Embryonic facial prominence (tissue), 1 donor: ENCODE results near the gene ARFIP2.

ENCODE experiments used
- DNase-seq: peaks from one replicate; pipeline ENCODE4 v3.0.0-alpha.2; 2016; ENCODE audit errors: extremely low spot score

The ARFIP2 gene

DNA sequence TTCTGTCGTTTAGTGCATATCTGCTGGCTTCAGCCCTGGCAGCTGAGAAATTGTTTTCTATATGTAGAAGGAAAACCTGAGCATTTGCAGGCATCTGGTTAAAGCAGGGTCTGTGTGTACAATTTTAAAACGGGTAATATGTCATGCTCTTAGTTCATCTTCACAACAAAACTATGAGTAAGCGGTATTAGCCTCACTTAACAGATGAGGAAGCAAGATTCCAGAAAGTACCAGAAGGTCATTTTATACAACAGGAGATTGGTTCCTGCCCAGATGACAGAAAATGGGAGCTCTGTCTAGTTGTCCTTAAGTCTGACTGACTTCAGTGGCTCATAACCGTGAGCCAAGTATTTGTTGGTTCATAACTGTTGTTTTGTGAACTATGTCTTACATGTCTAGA lies 1.3 kb upstream of the ARFIP2 start:
- DNase-seq: no peak

DNA sequence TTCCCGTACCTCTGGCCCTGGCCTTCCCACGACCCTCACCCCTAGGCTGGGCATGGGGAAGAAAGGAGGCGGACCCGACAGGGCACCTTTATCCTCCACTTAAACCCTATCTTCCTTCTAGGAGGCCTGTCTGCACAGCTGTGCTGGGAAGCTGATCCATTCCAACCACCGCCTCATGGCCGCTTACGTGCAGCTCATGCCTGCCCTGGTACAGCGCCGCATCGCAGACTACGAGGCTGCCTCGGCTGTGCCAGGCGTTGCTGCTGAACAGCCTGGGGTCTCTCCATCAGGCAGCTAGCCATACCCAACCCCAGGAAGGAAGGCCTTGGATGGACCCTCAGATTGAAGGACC lies 769 bp upstream of the ARFIP2 start:
- no peak for DNase-seq

DNA sequence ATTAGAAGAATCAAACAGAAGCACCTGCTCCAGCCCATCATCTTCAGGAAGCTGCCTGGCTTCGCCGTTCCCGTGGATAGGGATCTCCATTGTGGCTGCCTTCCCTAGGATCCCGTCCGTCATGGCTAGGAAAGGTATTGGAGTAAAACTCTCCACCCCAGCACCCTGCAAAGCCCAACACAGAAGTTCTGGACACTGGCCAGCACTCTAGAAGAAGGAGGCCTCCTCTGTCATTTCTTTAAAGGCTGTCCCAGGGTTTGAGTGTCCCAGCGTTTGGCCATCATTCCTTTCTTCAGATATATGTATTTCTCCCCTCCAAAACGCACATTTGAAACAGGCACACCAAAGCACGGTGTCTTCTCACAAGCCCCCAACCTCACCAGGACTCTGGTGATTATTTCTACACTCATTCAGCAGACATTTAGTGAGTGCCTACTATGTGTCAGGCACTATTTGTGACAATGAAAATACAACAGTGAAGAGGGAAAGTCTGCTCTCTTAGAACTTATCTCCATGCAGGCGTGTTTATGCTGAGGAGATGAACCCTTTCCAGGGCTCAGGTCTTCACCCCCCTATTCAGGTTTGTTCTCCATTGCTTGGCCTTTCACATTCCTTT lies 724 bp downstream of the ARFIP2 start:
- no peak for DNase-seq

DNA sequence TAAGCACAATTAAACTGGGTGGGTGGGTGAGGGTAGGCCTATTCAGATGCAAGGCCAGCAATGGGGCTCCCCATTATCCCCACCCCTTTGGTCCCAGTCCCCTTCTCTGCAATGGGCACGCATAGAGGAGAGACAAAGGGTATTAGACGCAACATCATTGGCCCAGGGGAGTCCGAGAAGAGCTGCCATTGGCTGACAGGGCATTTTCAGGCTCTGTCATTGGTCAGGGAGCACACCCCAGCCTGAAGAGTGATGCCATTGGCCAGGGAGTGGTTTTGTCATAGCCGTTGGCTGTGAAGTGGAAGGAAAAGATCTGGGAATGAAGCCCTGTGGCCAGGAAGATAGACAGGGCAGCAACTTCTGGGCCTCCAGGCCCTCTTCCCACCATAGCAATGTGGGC lies 4.6 kb downstream of the ARFIP2 start:
- DNase-seq: no peak

DNA sequence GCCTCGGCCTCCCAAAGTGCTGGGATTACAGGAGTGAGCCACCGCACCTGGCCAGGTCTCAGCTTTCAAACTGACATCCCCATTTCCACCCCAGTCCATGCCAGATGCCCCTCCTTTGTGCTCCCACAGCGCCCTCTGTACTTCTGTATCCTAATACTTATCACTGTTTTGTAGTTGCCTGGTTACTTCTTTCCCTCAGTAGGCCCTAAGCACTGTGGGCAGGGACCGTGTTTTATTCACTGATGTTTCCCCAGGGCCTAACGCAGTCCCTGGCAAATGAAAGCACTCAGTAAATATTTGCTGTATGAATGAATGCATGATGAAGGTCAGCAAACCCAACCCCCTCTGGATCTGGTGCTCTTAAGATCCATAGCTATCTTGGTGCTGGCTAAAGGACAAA lies 5.2 kb downstream of the ARFIP2 start:
- DNase-seq: no peak

DNA sequence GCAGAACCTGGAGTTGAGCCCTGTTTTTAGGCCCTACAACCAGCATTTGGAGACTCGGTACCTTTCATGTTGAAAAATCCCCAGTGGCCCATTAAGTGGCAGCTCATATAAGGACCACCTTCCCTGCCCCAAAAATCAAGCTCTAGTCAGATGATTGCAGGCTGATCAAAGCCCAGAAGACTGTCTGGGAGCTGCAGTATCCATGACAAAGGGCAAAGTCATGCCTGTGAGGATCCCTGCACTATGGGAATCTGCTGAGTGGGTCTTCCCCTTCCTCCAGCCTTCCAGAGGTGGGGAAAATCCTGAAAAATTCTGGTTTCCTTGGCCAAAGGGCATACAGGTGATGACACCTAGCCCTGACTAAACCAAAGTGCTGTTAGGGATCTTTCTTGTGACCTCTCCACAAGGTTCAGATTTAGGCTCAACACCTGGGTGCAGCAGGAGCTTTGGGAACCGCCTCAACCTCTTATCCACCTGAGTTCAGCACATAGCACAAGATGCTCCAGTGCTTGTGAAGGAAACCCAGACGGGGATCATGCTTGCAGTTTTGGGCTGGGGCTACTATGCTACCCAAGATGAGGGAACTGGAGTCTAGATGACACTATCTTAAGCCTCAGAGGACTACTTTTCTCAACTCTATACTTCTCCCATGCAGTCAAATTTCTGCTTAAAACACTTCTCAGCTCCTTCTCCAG lies 6.2 kb downstream of the ARFIP2 start:
- DNase-seq: no peak

DNA sequence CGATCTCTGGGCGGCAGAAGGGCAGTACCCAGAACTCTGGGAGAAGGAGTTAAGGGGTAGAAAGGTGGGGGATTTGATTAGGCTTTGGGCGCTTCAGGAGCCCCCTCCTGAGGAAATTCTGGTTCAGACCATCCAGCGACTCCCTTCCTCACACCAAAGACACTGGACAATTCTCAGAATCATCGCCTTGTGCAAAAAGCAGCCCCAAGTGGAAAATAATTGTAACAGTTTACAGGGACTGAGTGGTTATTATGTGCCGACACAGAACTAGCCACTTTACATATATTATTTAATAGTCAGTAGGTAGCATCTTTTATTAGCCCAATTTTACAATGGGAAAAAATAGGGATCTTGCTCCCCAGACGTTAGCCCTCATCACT lies 6.7 kb downstream of the ARFIP2 start:
- no peak for DNase-seq

DNA sequence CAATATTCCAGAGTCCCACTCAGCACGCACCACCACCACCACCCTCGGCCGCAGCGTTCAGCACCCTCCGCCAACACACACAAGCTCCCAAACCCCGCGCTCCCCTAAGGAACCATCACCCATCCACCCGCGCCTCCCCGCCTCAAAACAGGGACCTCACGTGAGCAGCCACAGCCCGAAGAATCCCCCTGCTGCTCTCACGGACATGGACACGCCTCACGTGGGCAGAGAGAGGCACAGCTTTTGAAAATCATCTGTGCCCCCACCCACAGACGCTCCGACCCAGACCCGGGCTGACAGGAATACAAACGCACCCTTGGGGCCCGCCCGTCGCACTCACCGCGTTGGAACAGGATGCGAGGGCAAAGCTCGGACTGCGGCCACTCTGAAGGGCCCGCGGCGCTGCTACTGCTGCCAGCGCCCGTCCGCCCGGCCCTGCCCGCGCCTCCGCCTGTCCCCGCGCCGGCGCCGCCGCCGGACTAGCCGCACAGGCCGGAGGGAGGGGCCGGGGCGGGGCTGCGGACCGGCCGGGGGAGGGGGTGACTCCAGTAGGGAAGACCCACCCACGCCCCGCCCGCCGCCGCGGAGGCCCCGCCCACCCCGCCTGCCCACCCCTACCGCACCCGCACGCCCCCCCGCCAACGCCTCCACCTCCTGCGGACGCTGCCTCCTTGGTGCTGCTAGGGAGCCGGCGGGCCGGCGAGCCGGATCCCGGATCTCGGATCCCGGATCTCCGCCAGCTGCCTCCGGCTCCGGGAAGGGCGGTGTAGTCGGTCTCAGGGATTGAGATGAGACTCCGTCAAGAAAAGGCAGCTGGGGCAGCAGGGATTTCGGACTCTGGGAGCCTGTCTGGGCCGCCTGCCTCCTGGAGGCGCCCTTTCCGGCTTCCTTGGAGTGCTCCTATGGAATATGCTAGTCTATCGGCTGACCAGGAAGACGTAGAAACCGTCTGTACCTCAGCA lies 7.4 kb downstream of the ARFIP2 start, which contains the start of gene TRIM3:
Gene TRIM3 (minus strand): TSS at position 491 of the 962 bp plus-strand sequence. CDS start 8,246 bp downstream, outside the sequence.
- DNase-seq: peak; percentile 59

DNA sequence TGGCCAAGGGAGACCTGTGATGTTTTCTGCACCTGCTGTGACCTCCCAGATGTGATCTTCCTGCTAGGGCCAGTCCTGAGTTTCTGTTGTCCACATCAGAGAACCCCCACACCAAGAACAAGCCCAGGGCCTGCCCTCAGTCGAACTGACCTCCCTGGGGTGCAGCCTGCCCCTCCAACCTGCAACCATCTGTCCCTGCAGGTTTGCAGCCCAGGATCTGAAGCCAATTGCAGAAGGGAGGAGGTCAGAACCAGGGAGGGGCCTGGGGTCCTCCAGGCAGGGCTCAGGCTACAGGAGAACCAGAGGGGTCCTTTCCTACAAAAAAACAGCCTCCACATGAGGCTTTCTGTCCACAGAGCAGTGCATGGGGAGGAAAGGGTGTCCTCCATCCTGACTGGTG lies 8.2 kb downstream of the ARFIP2 start:
- no peak for DNase-seq

DNA sequence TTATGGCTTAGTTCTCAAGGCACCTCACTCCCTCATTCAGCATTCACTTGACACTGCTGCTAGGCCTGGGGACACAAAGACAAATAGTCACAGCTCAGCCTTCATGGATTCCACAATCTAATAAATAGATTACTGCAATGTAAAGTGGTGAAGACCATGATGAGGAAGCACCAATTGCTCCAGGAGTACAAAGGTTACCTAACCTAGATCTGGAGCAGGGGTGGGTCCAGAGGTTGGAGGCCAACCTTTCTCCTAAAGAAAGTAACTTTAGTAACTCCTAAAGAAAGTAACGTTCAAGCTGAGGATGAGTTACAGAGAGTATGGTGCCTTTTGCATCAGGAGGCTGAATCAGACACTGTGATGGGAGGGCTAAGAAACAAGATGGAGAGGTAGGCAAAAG lies 11.5 kb downstream of the ARFIP2 start:
- DNase-seq: no peak

DNA sequence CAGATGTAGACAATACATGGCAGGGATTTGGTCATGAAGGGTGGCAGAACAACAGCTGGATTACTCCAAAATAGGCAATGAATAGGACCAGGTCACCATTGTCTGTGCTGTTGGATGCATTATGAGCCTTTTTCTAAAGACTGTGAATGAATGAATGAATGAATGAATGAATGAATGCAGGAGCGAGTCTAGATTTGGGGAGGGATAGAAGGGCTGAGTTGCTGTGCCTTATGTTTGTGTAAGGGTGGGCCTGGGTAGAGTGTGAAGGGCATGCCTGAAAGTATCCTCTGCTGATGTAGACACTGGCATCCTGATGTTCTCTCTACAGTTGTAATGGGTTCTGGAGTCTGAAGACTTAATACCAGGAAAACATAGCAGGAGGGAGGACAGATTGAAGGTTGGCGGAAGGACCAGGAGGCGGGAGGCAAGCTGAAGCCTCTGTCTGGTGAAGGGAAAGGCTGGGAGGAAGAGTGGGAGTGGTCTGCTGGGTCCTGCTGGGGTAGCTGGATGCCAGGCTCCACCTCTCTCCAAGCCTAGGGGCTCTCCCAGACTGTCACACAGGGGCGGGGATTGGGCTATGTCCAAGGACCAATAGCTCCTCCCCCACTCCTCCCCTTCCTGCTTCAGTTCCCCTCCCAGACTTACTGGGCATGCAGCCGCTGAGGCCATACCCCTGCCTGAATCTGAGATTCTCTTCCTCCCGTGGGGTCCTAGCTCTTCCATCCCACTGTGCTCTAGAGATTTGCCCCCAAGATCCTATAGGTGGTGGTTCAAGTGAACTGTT lies 12.2 kb downstream of the ARFIP2 start:
- DNase-seq: peak; percentile 53

DNA sequence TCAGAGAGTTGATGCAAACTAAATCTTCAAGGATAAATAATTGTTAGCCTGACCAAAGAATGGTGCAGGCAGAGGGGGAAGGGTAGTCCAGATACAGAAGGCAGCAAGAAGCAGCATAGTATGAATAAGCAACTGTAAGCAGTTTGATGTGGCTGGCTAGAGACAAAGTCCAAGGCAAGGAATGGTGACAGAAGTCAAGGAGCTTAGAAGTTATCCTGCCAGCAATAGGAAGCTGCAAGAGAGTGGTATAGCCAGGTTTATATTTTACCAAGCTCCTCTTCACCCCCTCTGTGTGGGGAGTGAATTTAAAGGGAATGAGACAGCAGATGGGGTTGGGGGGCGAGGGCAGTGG lies 22.1 kb downstream of the ARFIP2 start:
- no peak for DNase-seq

DNA sequence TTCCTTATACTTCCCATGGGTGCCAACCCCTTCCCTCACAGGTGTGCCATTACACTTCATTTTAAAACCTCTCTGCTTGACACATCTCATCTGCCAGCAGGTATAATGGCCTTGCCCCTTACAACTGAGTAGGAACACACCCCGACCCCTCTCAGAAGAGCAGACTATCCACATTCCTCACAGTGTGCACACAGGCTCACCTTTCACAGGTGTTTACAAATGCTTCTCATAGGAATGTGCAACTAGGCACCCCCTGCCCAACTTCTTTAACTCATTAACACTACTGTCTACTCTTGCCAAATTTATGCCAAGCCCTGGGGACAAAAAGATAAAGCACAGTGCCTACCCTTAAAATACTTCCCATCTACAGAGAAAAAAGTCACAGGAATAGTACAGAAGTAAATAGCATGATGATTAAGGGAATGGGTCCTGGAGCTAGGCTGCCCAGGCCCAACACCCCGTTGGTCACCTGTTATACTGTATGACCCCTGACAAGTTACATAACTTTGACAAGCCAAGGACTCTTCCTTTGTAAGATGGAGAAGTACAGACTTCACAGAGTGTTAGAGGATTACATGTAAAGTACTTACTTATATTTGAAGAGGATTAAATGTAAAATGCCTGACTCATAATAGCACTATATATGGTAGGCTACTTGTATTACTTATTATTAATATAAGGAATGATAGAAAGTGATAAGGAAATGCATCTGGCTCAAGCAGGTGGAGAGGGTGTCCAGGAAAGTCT lies 22.6 kb downstream of the ARFIP2 start:
- DNase-seq: no peak

DNA sequence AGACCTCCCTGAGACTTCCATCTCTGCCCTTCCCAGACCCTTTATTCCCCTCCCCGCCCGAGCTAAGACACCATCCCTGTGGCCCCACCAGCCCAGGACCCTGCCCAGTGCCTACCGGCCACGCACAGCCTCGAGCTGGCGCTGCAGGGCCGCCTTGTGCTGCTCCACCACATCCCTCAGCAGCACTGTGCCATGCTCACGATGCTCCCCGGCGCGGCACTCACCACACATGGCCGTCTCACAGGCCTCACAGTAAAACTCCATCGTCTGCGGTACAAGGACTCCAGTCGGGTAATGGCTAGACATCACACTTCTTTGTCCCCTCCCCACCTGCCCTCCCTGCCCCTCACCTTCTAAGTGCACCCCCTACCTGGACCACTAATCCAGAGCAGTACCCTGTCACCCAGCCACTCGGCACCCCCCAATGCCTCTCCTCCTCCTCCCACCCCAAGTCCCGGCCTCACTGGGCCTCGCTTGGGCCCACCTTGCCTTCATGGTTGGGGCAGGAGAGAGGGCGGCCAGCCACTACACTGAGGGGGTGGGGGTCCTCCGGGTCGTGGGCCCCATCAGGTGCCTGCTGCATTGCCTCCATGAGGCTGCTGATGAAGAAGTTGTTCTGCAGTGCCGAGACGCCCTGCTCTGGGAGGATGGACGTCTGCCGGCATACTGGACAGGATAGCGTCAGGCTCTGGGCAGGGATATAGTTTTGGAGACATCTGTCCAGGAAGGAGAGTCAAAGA lies 23.4 kb downstream of the ARFIP2 start:
- DNase-seq: no peak

DNA sequence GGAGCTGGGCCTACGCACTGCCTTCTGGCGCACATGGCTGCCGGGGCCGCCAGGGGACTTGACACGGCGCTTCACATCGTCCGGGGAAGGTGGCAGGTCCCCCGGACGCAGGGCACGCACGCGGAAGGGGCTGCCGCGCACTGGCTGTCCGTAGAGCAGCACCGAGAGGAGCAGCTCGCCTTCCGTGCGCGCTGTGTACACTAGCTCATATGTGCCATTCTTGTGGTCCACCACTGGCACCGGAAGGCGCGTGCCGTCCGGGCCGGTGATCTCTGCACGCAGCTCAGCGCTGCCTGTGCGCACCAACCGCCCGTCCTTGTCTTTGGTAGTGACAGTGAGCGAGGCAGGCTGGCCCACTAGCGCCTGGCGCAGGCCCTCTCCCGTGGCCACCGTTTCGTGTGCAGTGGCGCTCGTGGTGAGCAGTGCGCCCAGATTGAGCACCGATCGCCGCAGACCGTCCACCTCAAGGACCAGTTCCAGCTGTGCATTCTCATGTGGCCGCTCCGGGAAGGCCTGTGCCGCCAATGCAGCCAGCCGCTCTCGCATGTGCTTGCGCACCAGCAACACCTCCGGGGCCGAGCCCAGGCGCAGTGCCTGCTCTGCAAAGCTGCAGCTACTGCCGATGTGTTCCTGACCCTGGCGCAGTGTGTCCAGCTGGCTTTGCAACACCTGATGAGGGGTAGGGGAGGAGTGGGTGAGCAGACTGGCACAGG lies 24.6 kb downstream of the ARFIP2 start:
- no peak for DNase-seq

DNA sequence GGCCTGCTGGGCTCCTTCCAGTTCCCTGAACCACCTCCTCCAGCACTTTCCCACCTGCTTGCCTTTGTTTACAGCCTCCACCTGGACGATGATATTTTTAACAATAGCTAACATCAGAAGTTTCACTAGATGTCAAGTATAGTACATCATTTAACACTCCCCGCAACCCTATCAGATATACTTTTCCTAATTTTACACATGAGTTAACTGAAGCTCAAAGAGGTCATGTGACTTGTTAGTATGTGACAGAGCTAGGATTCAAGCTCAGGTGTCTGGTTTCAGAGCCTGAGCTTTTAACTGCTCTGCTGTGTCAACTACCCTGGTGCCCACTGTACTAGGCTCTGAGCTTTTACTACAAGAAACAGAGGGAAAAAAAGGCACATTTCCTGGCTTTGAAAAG lies 26.1 kb downstream of the ARFIP2 start:
- DNase-seq: no peak

DNA sequence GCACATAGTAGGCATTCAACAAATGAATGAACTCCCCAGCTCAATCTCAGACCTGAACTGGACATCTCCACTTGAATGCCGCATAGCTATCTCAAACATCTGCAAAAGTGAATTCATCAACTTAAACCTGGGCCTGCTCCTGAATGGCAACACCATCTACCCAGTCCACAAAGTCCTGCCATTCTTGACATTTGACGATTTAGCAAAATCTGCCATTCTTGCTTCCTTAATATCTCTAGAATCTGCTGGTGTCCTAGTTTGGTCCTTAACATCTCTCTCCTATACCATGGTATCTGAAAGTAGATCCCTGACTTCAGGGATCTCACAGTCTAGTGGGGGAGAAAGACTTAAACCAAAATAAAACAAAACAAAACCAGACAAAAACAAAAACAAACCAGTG lies 28.0 kb downstream of the ARFIP2 start:
- no peak for DNase-seq

DNA sequence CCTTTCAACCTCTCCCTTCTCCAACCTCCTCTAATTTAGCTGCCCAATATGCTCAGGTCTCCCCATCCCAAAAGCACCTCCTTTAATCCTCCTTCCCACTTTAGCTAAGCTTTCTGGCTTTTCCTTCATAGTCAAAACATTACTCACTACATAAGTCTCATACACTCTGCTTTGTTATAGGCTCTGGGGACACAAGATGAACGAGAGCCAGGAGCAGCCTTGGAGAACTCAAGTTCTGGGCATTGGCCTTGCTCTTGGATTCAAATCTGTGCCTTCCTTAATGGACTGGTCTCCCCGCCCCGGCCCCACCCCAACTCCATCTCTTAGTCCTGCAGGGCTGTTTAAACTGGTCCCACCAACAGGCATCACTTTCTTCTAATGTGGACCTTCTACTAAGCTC lies 28.9 kb downstream of the ARFIP2 start:
- no peak for DNase-seq

DNA sequence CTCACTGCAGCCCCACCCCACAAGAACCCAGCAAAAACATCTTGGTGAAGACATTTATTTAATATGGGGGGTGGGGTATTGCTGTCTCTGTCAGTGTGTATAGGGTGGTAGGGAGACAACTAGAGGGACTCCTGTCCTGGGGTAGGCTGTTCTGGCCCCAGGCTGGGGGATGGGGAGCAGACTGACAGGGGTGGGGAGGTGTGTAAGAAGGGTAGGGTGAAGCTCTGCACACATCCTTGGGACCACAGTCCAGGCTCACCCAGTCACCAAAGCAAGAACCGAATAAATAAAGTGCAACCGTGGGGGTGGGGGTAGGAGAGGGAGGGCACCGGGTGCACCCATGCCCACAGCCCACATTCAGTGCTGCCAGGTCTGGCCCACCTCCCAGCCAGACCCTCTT lies 32.6 kb downstream of the ARFIP2 start:
- DNase-seq: no peak
